ENCODE measurements around the gene TPMT. TPM values are rescaled to one million over a fixed set of nuclear protein-coding genes. Genes with fewer than 3 reads are reported as not detected.

The TPMT gene
- total RNA-seq, 1 donor from 2014 or later = 18.2 TPM

DNA sequence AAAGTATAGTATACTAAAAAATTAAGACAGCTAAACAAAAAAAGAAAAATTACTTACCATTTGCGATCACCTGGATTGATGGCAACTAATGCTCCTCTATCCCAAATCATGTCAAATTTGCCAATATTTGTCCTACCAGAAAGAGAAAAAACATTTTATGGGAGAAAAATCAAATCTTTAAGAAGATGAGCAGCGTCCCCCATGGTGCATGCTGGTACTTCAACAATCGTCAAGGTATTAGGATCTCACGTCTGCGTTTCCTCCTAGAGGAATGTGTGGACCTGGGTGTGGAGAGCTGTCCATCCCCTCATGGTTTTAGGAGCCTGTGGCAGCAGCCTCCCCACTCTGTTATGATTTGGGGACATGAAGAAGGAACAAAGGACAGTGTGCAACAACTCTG is 16.0 kb downstream of the TPMT start:
- H3K36me3 ChIP-seq (ENCODE audit: control insufficient read depth, insufficient read depth, low read length) = peaks cover 13% of the 10 kb centered on the region
- no peak overlapping the region for H3K4me3 ChIP-seq (ENCODE audit: low read depth, low read length)
- TF ChIP-seq, protein P1, sequence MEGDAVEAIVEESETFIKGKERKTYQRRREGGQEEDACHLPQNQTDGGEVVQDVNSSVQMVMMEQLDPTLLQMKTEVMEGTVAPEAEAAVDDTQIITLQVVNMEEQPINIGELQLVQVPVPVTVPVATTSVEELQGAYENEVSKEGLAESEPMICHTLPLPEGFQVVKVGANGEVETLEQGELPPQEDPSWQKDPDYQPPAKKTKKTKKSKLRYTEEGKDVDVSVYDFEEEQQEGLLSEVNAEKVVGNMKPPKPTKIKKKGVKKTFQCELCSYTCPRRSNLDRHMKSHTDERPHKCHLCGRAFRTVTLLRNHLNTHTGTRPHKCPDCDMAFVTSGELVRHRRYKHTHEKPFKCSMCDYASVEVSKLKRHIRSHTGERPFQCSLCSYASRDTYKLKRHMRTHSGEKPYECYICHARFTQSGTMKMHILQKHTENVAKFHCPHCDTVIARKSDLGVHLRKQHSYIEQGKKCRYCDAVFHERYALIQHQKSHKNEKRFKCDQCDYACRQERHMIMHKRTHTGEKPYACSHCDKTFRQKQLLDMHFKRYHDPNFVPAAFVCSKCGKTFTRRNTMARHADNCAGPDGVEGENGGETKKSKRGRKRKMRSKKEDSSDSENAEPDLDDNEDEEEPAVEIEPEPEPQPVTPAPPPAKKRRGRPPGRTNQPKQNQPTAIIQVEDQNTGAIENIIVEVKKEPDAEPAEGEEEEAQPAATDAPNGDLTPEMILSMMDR (IDR thresholded peaks at IDR 0.05; ENCODE audit: insufficient read depth, low read length, severe bottlenecking) = no peak
- DNase-seq (ENCODE audit: low read depth) (no peak), FAIRE-seq (no peak)
- no peaks in the 10 kb centered on the region for H3K27me3 ChIP-seq (ENCODE audit: control insufficient read depth, insufficient read depth, low read length)

- TF ChIP-seq, protein P1 (IDR thresholded peaks at IDR 0.05; ENCODE audit: insufficient read depth, low read length, severe bottlenecking) = no peak
- Histone ChIP-seq H3K4me3 (ENCODE audit: low read depth, low read length) (no peak overlapping the region), H3K27me3 (ENCODE audit: control insufficient read depth, insufficient read depth, low read length) (no peaks in the 10 kb centered on the region), H3K36me3 (ENCODE audit: control insufficient read depth, insufficient read depth, low read length) (peaks cover 8% of the 10 kb centered on the region)
- no peak for FAIRE-seq
- DNase-seq (ENCODE audit: low read depth) = no peak
Measured at GRCh38 chr6:18136260-18136659, 18.6 kb downstream of the TPMT start.

DNA sequence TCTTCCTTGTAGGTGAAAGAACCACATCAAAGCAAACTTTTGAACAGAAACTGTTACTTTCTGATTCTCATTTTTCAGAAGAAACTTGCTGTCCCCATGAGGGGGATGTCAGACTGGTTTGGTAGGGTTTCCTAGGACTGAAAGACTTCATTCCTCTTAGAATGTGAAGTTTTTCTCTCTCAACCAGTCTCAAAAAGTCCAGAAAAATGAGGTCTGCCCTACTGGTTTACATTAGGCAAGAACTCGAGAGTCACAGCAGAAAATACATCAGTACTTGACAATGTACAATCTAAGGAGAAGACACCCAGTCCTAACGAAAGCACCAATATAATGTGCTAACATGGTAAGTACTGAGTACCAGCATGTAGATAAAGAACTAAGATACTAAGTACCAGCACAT is 19.7 kb downstream of the TPMT start:
- Histone ChIP-seq H3K27me3 (ENCODE audit: control insufficient read depth, insufficient read depth, low read length) (no peaks in the 10 kb centered on the region), H3K36me3 (ENCODE audit: control insufficient read depth, insufficient read depth, low read length) (peaks cover 4% of the 10 kb centered on the region), H3K4me3 (ENCODE audit: low read depth, low read length) (no peak overlapping the region)
- TF ChIP-seq, protein P1 (IDR thresholded peaks at IDR 0.05; ENCODE audit: insufficient read depth, low read length, severe bottlenecking) = no peak
- no peak for DNase-seq (ENCODE audit: low read depth)
- no peak for FAIRE-seq

DNA sequence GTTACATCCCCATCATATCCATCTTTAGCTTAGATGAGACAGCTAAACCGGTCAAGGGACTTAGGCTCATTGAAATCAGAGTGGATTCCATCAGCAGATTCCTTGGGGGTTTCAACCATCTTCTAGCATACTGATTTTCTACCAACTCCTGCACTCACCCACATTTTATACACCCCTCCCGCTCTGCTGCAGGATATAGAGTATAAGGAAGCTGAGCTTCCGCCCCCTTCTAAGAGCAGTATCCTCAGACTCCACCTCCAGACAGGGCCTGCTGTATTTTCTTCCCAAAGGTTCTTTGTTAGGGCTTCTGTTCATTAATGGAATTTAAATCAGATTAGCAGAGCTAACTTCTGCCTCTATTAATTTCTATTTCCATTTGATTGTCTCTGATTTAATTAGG is 22.5 kb downstream of the TPMT start:
- H3K27me3 ChIP-seq (ENCODE audit: control insufficient read depth, insufficient read depth, low read length) = no peaks in the 10 kb centered on the region
- H3K36me3 ChIP-seq (ENCODE audit: control insufficient read depth, insufficient read depth, low read length) = peaks cover 3% of the 10 kb centered on the region
- no peak for FAIRE-seq
- TF ChIP-seq, protein P1 (IDR thresholded peaks at IDR 0.05; ENCODE audit: insufficient read depth, low read length, severe bottlenecking) = no peak
- no peak overlapping the region for H3K4me3 ChIP-seq (ENCODE audit: low read depth, low read length)
- DNase-seq (ENCODE audit: low read depth) = no peak

GRCh38 chr6:18126121-18126520 is 28.8 kb downstream of the TPMT start:
- no peaks in the 10 kb centered on the region for H3K36me3 ChIP-seq (ENCODE audit: control insufficient read depth, insufficient read depth, low read length)
- FAIRE-seq = no peak

More at GRCh38 chr6:18126121-18126520, 28.8 kb downstream of the TPMT start:
- Histone ChIP-seq H3K27me3 (ENCODE audit: control insufficient read depth, insufficient read depth, low read length) (no peaks in the 10 kb centered on the region), H3K4me3 (ENCODE audit: low read depth, low read length) (no peak overlapping the region)
- TF ChIP-seq, protein P1 (IDR thresholded peaks at IDR 0.05; ENCODE audit: insufficient read depth, low read length, severe bottlenecking) = no peak
- DNase-seq (ENCODE audit: low read depth) = no peak

Data from bronchial epithelial cell (primary cell).